ENCODE results near the gene PON3.

Gene PON3

GRCh38 chr7:95317546-95317945 lies 78.6 kb downstream of the PON3 start:
- Histone ChIP-seq H4K20me1 (no peaks in the 10 kb centered on the region), H3K27me3 (no peaks in the 10 kb centered on the region), H3K36me3 (no peaks in the 10 kb centered on the region), H3K4me1 (no peaks in the 10 kb centered on the region), H3K9ac (no peak overlapping the region), H3K27ac (no peak overlapping the region), H3K4me2 (no peak overlapping the region), H3K9me3 (no peaks in the 10 kb centered on the region), H3K4me3 (no peak overlapping the region)
- no peak for TF ChIP-seq Cebpa-rat (IDR thresholded peaks at IDR 0.05)

GRCh38 chr7:95316588-95316987 lies 79.6 kb downstream of the PON3 start:
- H3K4me3 ChIP-seq: no peak overlapping the region
- H3K27me3 ChIP-seq: no peaks in the 10 kb centered on the region
- no peak overlapping the region for H3K27ac ChIP-seq
- no peaks in the 10 kb centered on the region for H3K36me3 ChIP-seq
- no peaks in the 10 kb centered on the region for H3K4me1 ChIP-seq
- TF ChIP-seq Cebpa-rat (IDR thresholded peaks at IDR 0.05): no peak
- no peaks in the 10 kb centered on the region for H3K9me3 ChIP-seq
- no peak overlapping the region for H3K9ac ChIP-seq
- H3K4me2 ChIP-seq: no peak overlapping the region
- no peaks in the 10 kb centered on the region for H4K20me1 ChIP-seq

DNA sequence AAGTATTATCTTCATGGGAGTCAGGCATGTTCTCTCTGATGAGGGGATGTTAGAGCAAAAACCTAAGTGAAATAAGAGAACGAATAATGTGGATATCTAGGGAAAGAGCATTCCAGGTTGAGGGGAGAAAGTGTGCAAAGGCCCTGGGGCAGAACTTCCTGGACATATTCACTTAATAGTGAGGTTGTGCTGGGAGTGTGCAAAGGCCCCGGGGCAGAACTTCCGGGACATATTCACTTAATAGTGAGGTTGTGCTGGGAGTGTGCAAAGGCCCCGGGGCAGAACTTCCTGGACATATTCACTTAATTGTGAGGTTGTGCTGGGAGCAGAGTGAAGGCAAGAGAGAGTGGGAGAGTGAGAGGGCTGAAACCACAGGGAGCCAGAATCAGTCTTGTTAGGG lies 83.6 kb downstream of the PON3 start:
- no peak overlapping the region for H3K4me2 ChIP-seq
- H3K4me1 ChIP-seq: no peaks in the 10 kb centered on the region
- H3K9ac ChIP-seq: no peak overlapping the region
- H3K27ac ChIP-seq: no peak overlapping the region
- H3K9me3 ChIP-seq: no peaks in the 10 kb centered on the region
- no peaks in the 10 kb centered on the region for H4K20me1 ChIP-seq
- H3K4me3 ChIP-seq: no peak overlapping the region
- H3K36me3 ChIP-seq: no peaks in the 10 kb centered on the region
- H3K27me3 ChIP-seq: no peaks in the 10 kb centered on the region
- TF ChIP-seq Cebpa-rat (IDR thresholded peaks at IDR 0.05): no peak

DNA sequence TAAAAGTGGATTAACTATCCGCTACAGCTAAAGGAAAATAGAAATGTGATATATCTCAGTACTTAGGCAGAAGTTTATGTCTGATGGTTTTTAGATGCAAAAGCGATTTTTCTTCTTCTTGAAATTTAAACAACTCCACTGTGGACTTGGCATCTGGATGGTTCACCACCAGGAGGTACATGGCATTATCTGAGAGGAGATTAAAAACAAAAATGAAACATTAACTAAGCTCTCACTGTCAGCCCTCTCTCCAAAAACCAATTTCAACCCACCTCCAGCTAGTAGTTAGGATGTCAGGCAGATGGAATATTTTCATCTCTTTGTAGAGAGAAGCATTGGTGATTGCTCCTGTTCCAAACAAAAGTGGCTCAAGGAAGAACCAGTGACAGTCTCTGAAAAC lies 84.8 kb downstream of the PON3 start:
- Histone ChIP-seq H4K20me1 (no peaks in the 10 kb centered on the region), H3K4me1 (no peaks in the 10 kb centered on the region), H3K27ac (no peak overlapping the region), H3K27me3 (no peaks in the 10 kb centered on the region), H3K36me3 (no peaks in the 10 kb centered on the region), H3K4me3 (no peak overlapping the region), H3K4me2 (no peak overlapping the region), H3K9ac (no peak overlapping the region), H3K9me3 (no peaks in the 10 kb centered on the region)
- TF ChIP-seq Cebpa-rat (IDR thresholded peaks at IDR 0.05): no peak

DNA sequence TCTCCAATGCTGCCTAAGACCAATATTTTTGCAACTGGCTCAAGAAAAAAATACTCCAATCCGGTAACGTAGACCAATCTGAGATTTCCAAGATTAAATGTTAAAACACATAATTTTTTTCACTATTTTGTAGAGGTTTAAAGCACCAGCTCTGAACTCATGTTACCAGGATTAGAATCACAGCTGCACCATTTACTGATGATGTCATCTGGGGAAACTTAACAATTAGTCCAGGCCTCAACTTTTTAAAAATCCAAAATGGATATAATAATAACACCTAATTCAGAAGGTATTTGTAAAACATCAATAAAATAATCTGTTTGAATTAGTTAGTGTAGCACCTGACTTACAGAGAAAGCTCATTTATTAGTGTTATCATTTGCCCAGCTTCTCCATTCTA lies 86.2 kb downstream of the PON3 start:
- TF ChIP-seq Cebpa-rat (IDR thresholded peaks at IDR 0.05): no peak
- Histone ChIP-seq H3K27me3 (no peaks in the 10 kb centered on the region), H3K4me1 (no peaks in the 10 kb centered on the region), H3K9ac (no peak overlapping the region), H3K27ac (no peak overlapping the region), H3K9me3 (no peaks in the 10 kb centered on the region), H3K4me2 (no peak overlapping the region), H4K20me1 (no peaks in the 10 kb centered on the region), H3K4me3 (no peak overlapping the region), H3K36me3 (no peaks in the 10 kb centered on the region)
